H1 (cell line): ENCODE measurements around the gene AHR. TPM values are rescaled to one million over a fixed set of nuclear protein-coding genes. Genes with fewer than 3 reads are reported as not detected.

Experiments used
- CTCF ChIA-PET: fragments of 300-600 bp; sonication (Branson Sonifier 250); formaldehyde crosslinking; loops from one replicate; lab custom pipeline; 2021; ENCODE audit not compliant: partially characterized antibody; lab: Charles Lee
- POLR2A ChIA-PET: fragments of 300-600 bp; sonication (Branson Sonifier 250); formaldehyde crosslinking; loops from one replicate; lab custom pipeline; 2021; ENCODE audit warnings: inconsistent platforms; ENCODE audit not compliant: partially characterized antibody; lab: Charles Lee
- DNase-seq, 2 experiments: peaks; one replicate each; pipeline versions ENCODE4 v3.0.0 to v3.0.0-alpha.2; 2010 to 2022; ENCODE audit warnings: low spot score in 2 of 2, low read depth in 1 of 2, mixed read lengths in 1 of 2
- FAIRE-seq: peaks from 2 replicates; lab custom pipeline; 2011; peaks lifted over from hg19 to GRCh38; lab: Jason Lieb, UNC
- H2AFZ ChIP-seq: 2 replicates; pipeline ENCODE4 v1.8.1; 2012; ENCODE audit warnings: low read length, inconsistent platforms
- H2AK5ac ChIP-seq: 2 replicates; pipeline ENCODE4 v1.6.1; 2013; ENCODE audit warnings: low read depth, low read length
- H2BK120ac ChIP-seq: replicated peaks from 2 replicates; pipeline ENCODE3; 2013; ENCODE audit warnings: low read depth, low read length, inconsistent platforms
- H2BK12ac ChIP-seq: 2 replicates; pipeline ENCODE4 v1.6.1; 2013; ENCODE audit warnings: low read depth, low read length
- H2BK15ac ChIP-seq: 2 replicates; pipeline ENCODE4 v1.6.1; 2013; ENCODE audit warnings: low read length
- H2BK20ac ChIP-seq: 2 replicates; pipeline ENCODE4 v1.6.1; 2013; ENCODE audit warnings: low read length
- H2BK5ac ChIP-seq: 2 replicates; pipeline ENCODE4 v1.6.1; 2013; ENCODE audit warnings: low read depth, low read length
- H3K14ac ChIP-seq: 2 replicates; pipeline ENCODE4 v1.6.1; 2013; ENCODE audit warnings: inconsistent platforms; ENCODE audit not compliant: insufficient read length
- H3K18ac ChIP-seq: 2 replicates; pipeline ENCODE4 v1.6.1; 2013; ENCODE audit warnings: low read length; ENCODE audit errors: extremely low read depth
- H3K23ac ChIP-seq: 2 replicates; pipeline ENCODE4 v1.6.1; 2013; ENCODE audit warnings: inconsistent platforms; ENCODE audit not compliant: insufficient read length
- H3K23me2 ChIP-seq: 2 replicates; pipeline ENCODE4 v1.6.1; 2013; ENCODE audit warnings: low read depth, low read length
- H3K27ac ChIP-seq: 2 replicates; pipeline ENCODE4 v1.6.1; 2011; ENCODE audit warnings: low read depth, low read length, inconsistent platforms
- H3K27me3 ChIP-seq, 4 experiments: replicated peaks in 1 of 4; 1 replicate in 1 of 4; 2 replicates in 3 of 4; pipeline versions ENCODE4 v1.6.1 to v1.8.1; 2011 to 2013; ENCODE audit warnings: low read length in 3 of 4, mild to moderate bottlenecking in 3 of 4, inconsistent platforms in 2 of 4, mixed read lengths in 2 of 4, moderate library complexity in 1 of 4; ENCODE audit not compliant: control insufficient read depth in 3 of 4, insufficient read depth in 3 of 4; ENCODE audit errors: extremely low read depth in 1 of 4
- H3K36me3 ChIP-seq, 4 experiments: 2 replicates each; pipeline versions ENCODE4 v1.6.1 to v1.8.1; 2011 to 2013; ENCODE audit warnings: mild to moderate bottlenecking in 4 of 4, low read length in 3 of 4, moderate library complexity in 2 of 4, control low read depth in 1 of 4, inconsistent platforms in 1 of 4; ENCODE audit not compliant: insufficient read depth in 4 of 4, control insufficient read depth in 2 of 4
- H3K4ac ChIP-seq: replicated peaks from 2 replicates; pipeline ENCODE3; 2013; ENCODE audit warnings: low read length, low read depth, mixed read lengths, inconsistent platforms; ENCODE audit not compliant: insufficient read length
- H3K4me1 ChIP-seq, 4 experiments: replicated peaks in 1 of 4; 1 replicate in 1 of 4; 2 replicates in 3 of 4; pipeline versions ENCODE4 v1.6.1 to v1.8.1; 2011 to 2013; ENCODE audit warnings: low read length in 3 of 4, inconsistent platforms in 2 of 4, mixed read lengths in 1 of 4; ENCODE audit not compliant: insufficient read depth in 4 of 4, control insufficient read depth in 3 of 4
- H3K4me2 ChIP-seq, 2 experiments: 2 replicates each; pipeline versions ENCODE4 v1.6.1 to v1.8.1; 2011 to 2013; ENCODE audit warnings: low read depth in 2 of 2, low read length in 2 of 2, control low read depth in 1 of 2, inconsistent platforms in 1 of 2, mild to moderate bottlenecking in 1 of 2; ENCODE audit not compliant: insufficient read depth in 1 of 2
- H3K4me3 ChIP-seq, 4 experiments: fragments of 200-600, 300-600 bp in 1 of 4; sonication (generic), shearing (Covaris generic), sonication (Bioruptor Twin) in 1 of 4; 2 replicates each; pipeline versions ENCODE4 v1.5.1 to v1.8.1; 2011 to 2016; ENCODE audit warnings: low read length in 4 of 4, low read depth in 3 of 4, control low read depth in 2 of 4, inconsistent platforms in 2 of 4, mild to moderate bottlenecking in 2 of 4, mixed read lengths in 1 of 4, moderate library complexity in 1 of 4; ENCODE audit not compliant: insufficient read depth in 2 of 4; ENCODE audit errors: extremely low read depth in 1 of 4
- H3K56ac ChIP-seq: replicated peaks from 2 replicates; pipeline ENCODE3; 2013; ENCODE audit warnings: low read depth, mild to moderate bottlenecking, mixed read lengths, low read length, inconsistent platforms; ENCODE audit not compliant: insufficient read length
- H3K79me1 ChIP-seq: 2 replicates; pipeline ENCODE4 v1.6.1; 2013; ENCODE audit warnings: low read depth, low read length, control low read depth
- H3K79me2 ChIP-seq, 2 experiments: 2 replicates each; pipeline versions ENCODE4 v1.6.1 to v1.8.1; 2012 to 2013; ENCODE audit warnings: low read length in 2 of 2, mild to moderate bottlenecking in 2 of 2, inconsistent platforms in 1 of 2; ENCODE audit not compliant: insufficient read depth in 2 of 2, control insufficient read depth in 1 of 2
- H3K9ac ChIP-seq, 4 experiments: replicated peaks in 1 of 4; 1 replicate in 1 of 4; 2 replicates in 3 of 4; pipeline versions ENCODE4 v1.6.1 to v1.8.1; 2011 to 2013; ENCODE audit warnings: low read depth in 3 of 4, low read length in 3 of 4, control low read depth in 2 of 4, mild to moderate bottlenecking in 2 of 4, moderate library complexity in 2 of 4, inconsistent platforms in 1 of 4; ENCODE audit errors: extremely low read depth in 1 of 4
- H3K9me3 ChIP-seq, 2 experiments: 2 replicates each; pipeline versions ENCODE4 v1.6.1 to v1.8.1; 2012 to 2013; ENCODE audit warnings: mild to moderate bottlenecking in 2 of 2, moderate library complexity in 2 of 2, control low read depth in 1 of 2, inconsistent platforms in 1 of 2, low read depth in 1 of 2, low read length in 1 of 2, mixed read lengths in 1 of 2; ENCODE audit not compliant: insufficient read depth in 2 of 2
- H4K20me1 ChIP-seq, 2 experiments: replicated peaks in 1 of 2; 2 replicates each; pipeline versions ENCODE3 to v1.8.1; 2011 to 2013; ENCODE audit warnings: inconsistent platforms in 2 of 2, low read length in 2 of 2, mild to moderate bottlenecking in 1 of 2; ENCODE audit not compliant: insufficient read depth in 2 of 2, control insufficient read depth in 1 of 2
- H4K5ac ChIP-seq: 2 replicates; pipeline ENCODE4 v1.6.1; 2013; ENCODE audit warnings: low read length, low read depth, mixed read lengths, inconsistent platforms; ENCODE audit not compliant: insufficient read length
- H4K8ac ChIP-seq: 2 replicates; pipeline ENCODE4 v1.8.0; 2013; ENCODE audit warnings: mild to moderate bottlenecking, moderate library complexity, low read length, inconsistent platforms; ENCODE audit not compliant: insufficient read depth; ENCODE audit errors: extremely low read depth
- H4K91ac ChIP-seq: replicated peaks from 2 replicates; pipeline ENCODE3; 2013; ENCODE audit warnings: low read length, mixed read lengths, inconsistent platforms; ENCODE audit not compliant: insufficient read length
- BCL11A ChIP-seq, 2 experiments: IDR thresholded peaks; one replicate each; pipeline ENCODE4 v1.6.1; 2011; ENCODE audit warnings: low read depth in 2 of 2, low read length in 2 of 2, mild to moderate bottlenecking in 2 of 2
- CEBPB ChIP-seq: IDR thresholded peaks from 2 replicates; pipeline ENCODE4 v1.6.1; 2012; ENCODE audit warnings: low read depth, low read length
- CHD1 ChIP-seq: IDR thresholded peaks from 2 replicates; pipeline ENCODE4 v1.6.1; 2012; ENCODE audit warnings: low read depth, low read length, improper control_type of control experiment
- CHD2 ChIP-seq: IDR thresholded peaks from 2 replicates; pipeline ENCODE4 v1.6.1; 2012; ENCODE audit warnings: low read length, improper control_type of control experiment
- CTCF ChIP-seq, 3 experiments: IDR thresholded peaks; 1 replicate in 2 of 3; 2 replicates in 1 of 3; pipeline versions ENCODE4 v1.5.1 to v1.6.1; 2011; ENCODE audit warnings: low read length in 3 of 3, mild to moderate bottlenecking in 3 of 3, inconsistent platforms in 2 of 3, low read depth in 1 of 3, moderate library complexity in 1 of 3; ENCODE audit not compliant: insufficient read depth in 1 of 3; ENCODE audit errors: control extremely low read depth in 1 of 3
- EP300 ChIP-seq, 2 experiments: IDR thresholded peaks; 1 replicate in 1 of 2; 2 replicates in 1 of 2; pipeline ENCODE4 v1.6.1; 2011 to 2012; ENCODE audit warnings: low read depth in 2 of 2, low read length in 2 of 2, mild to moderate bottlenecking in 2 of 2, borderline replicate concordance in 1 of 2, inconsistent platforms in 1 of 2, moderate library complexity in 1 of 2
- RBBP5 ChIP-seq: IDR thresholded peaks from 2 replicates; pipeline ENCODE4 v1.7.1; 2012; ENCODE audit warnings: low read depth, mild to moderate bottlenecking, inconsistent platforms, low read length, moderate library complexity, borderline replicate concordance
- SIN3A ChIP-seq, 2 experiments: IDR thresholded peaks in 1 of 2; conservative IDR thresholded peaks in 1 of 2; 2 replicates each; pipeline ENCODE4 v1.6.1; 2011 to 2012; ENCODE audit warnings: low read length in 2 of 2, improper control_type of control experiment in 1 of 2, low read depth in 1 of 2, mild to moderate bottlenecking in 1 of 2
- SIX5 ChIP-seq: IDR thresholded peaks from 2 replicates; pipeline ENCODE4 v1.6.1; 2011; ENCODE audit warnings: mild to moderate bottlenecking, low read depth, low read length
- SP1 ChIP-seq: IDR thresholded peaks from 2 replicates; pipeline ENCODE4 v1.6.1; 2011; ENCODE audit warnings: low read depth, low read length
- SP2 ChIP-seq: IDR thresholded peaks from 2 replicates; pipeline ENCODE4 v1.6.1; 2012; ENCODE audit warnings: mild to moderate bottlenecking, low read length, inconsistent platforms
- TBP ChIP-seq: IDR thresholded peaks from 2 replicates; pipeline ENCODE4 v1.6.1; 2011; ENCODE audit warnings: low read depth, low read length, improper control_type of control experiment
- ZNF274 ChIP-seq: IDR thresholded peaks from 2 replicates; pipeline ENCODE4 v1.7.0; 2012; ENCODE audit warnings: low read length, borderline replicate concordance; ENCODE audit errors: extremely low read depth
- polyA plus RNA-seq, 7 experiments: library from polyadenylated mRNA; depleted of rRNA in 3 of 7; stranded (reverse) in 5 of 7; unstranded in 2 of 7; fragments of >200 nt in 5 of 7; fragments of 200-250 nt in 2 of 7; gene quantifications; 1 replicate in 5 of 7; 2 replicates in 1 of 7; 4 replicates in 1 of 7; pipeline versions ENCODE4 v1.2.1 to v1.2.3, GENCODE V29; 2011 to 2013; ENCODE audit warnings: missing spikeins in 2 of 7, mixed read lengths in 2 of 7
- total RNA-seq: library from RNA; stranded (reverse); fragmentation: NEBNext Ultra II Directional; extraction: Animal tissue kit (Norgen Biotek cat#: 25700); gene quantifications from 2 replicates; pipeline ENCODE4 v1.2.1, GENCODE V29; 2021

Gene AHR
- total and polyA plus RNA-seq, 2 of the 8 experiments (the other 6 are each of a cell fraction or from before 2014, with no cell fraction given) = 1.4 to 9.7 TPM

GRCh38 chr7:17320102-17320497 is 21.6 kb downstream of the AHR start:
- Histone ChIP-seq H3K23ac (no peak overlapping the region), H4K20me1 (no peaks in the 10 kb centered on the region), H4K5ac (no peak overlapping the region), H3K36me3 (no peaks in the 10 kb centered on the region; a peak in 1 of 8 replicates), H2AK5ac (no peak overlapping the region), H3K18ac (no peak overlapping the region), H3K23me2 (no peaks in the 10 kb centered on the region), H2BK15ac (no peak overlapping the region), H3K27me3 (no peaks in the 10 kb centered on the region), H3K9ac (no peak overlapping the region), H3K4me2 (no peak overlapping the region), H3K79me1 (no peaks in the 10 kb centered on the region), H4K91ac (no peak overlapping the region), H3K4ac (no peak overlapping the region), H4K8ac (no peak overlapping the region), H3K9me3 (no peaks in the 10 kb centered on the region), H2BK120ac (no peak overlapping the region), H2BK5ac (no peak overlapping the region), H3K4me1 (no peaks in the 10 kb centered on the region; a peak in 1 of 7 replicates), H3K79me2 (peaks cover 0 to 12% of the 10 kb centered on the region in 2 experiments; a peak in 1 of 4 replicates), H2BK20ac (no peak overlapping the region), H3K14ac (no peak overlapping the region), H3K56ac (no peak overlapping the region), H3K27ac (no peak overlapping the region), H3K4me3 (no peak overlapping the region), H2BK12ac (no peak overlapping the region), H2AFZ (no peak overlapping the region)
- POLR2A ChIA-PET = no interaction called here
- DNase-seq (no peak), FAIRE-seq (no peak)
- CTCF ChIA-PET = interaction anchor here (1.4 kb wide), 1 partner anchor 15 kb away, joined by 4 read pairs; no protein-coding TSS in a partner anchor
- TF ChIP-seq TBP = no peak
- TF ChIP-seq ZNF274 = no peak
- TF ChIP-seq CTCF (IDR thresholded peaks at IDR 0.05; ENCODE audit: control extremely low read depth in 1 of 3, insufficient read depth in 1 of 3, low read depth in 1 of 3, low read length in 3 of 3) = no peak
- TF ChIP-seq SP2 = no peak
- TF ChIP-seq CHD1 = no peak
- no peak for TF ChIP-seq SIX5
- TF ChIP-seq RBBP5 = no peak
- no peak for TF ChIP-seq CEBPB
- TF ChIP-seq BCL11A (IDR thresholded peaks at IDR 0.05; ENCODE audit: low read depth in 2 of 2, low read length in 2 of 2) = no peak
- TF ChIP-seq EP300 (IDR thresholded peaks at IDR 0.05; ENCODE audit: borderline replicate concordance in 1 of 2, low read depth in 2 of 2, low read length in 2 of 2) = no peak
- no peak for TF ChIP-seq SP1
- no peak for TF ChIP-seq CHD2
- no peak for TF ChIP-seq SIN3A (conservative IDR thresholded peaks at IDR 0.05 in 1 of 2, IDR thresholded peaks at IDR 0.05 in 1 of 2; ENCODE audit: low read depth in 1 of 2, low read length in 2 of 2)
